HL-60/S4 treated with retinoic acid at 250 ng/mL for 4 days and 3 days (cell line): ENCODE results near the gene THOC6.

Source experiments
- in situ Hi-C: fragments of 300-500 bp; cut with MboI; formaldehyde crosslinking; loops from 2 replicates; pipeline ENCODE4 v1.7.0; 2022; ENCODE audit warnings: low sequenced_read_pairs

Gene THOC6

DNA sequence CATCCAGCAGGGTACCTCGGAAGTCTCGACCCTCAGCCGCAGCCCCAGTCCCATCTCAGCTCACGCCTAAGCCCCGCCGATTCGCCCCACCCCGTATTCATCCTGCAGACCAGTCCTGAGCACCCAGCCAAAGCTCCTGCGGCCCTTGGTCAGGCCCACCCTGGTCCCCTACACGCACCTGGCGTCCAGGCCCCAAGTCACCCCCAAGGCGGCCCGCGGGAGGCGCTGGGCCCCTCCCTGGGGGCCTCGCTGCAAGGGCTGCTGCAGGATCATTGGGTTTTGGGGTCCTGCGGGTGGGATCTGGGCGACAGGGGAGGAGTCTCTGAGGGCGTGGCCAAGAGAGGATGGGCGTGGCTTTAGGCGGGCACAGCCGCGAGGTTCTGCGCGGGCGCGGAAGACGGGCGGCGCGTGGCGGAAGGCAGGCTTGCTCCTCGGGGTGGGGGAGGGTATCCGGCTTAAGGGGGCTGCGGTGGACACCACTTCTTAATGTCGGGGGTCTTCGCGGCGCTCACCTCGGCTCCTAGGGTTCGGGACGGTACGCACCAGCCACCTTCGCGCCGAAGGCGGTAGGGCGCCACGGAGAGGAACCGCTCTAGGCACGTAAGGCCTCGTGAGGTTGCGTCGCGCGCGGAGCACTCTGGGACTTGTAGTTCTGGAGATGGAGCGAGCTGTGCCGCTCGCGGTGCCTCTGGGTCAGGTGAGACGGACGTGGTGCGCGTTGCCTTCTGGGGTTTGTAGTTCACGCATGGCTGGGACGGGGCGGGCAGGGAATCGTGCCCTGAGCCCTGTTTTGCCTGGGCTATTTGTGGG lies at the start of gene THOC6, which contains the start of gene HCFC1R1:
Gene THOC6 (plus strand): TSS at position 367 of the 810 bp plus-strand sequence. CDS start 292 bp downstream, at position 659.
Gene HCFC1R1 (minus strand): TSS at position 274 of the 810 bp plus-strand sequence. CDS start 1 bp downstream, at position 273.
- in situ Hi-C loops: no loop called here

DNA sequence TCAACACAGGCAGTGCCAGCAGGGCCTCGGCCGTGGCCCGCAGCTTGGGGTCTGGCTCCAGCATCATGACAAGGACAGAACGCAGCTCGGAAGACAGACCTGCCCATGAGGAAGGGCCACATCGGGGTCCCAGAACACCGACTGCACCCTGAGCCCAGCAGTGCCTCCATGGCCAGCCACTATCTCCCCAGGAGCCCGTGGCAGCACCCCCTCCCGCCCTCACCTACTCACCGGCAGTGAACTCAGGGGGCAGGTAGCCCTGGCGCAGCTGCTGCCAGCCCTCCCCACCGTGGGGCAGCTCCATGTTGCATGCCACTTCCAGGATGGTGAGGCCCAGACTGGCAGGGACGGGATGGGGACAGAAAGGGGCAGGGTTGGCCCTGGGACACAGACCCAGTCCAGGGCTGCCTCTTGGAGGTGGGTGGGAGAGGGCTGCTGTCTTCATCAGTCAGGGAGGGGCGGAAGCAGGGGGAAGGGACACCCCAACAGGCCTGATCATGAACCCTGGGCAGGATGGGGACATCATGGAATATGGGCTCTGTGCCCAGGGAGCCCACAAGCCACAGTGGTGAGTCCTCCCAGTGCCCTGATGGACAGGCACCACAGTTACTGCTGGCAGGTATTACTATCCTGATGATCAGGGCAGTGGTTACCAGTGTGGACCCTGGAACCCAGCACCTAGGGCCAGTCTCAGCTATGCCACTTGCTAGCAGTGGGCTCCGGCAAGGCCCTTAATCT lies 49.3 kb upstream of the THOC6 start:
- in situ Hi-C loops: no loop called here

DNA sequence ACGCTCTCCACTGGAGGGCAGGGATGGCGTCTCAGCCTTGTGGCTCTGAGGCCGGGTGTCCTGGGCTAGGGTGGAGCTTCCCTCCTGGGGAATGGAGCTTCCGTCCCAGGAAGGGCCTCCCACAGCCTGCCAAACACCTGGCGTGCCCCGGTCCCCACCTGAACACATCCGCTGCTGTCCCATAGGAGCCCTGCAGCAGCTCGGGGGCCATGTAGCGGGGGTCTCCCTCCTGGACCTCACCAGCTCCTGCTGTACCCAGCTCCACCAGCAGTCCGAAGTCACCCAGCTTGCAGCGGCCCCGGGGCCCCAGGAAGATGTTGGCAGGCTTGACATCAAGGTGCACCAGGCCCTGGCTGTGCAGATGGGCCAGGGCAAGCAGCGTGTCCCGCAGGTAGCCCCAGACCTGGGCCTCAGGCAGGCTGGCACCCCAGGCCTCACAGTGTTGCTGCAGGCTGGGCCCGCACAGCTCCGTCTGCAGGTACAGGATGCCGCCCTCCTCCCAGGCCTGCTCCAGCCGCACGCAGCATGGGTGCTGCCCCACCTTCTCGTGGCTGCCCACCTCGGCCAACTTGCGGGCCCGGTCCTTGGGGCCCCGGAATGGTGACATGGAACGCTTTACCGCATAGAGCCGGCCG lies 48.6 kb upstream of the THOC6 start:
- in situ Hi-C loops: no loop called here

DNA sequence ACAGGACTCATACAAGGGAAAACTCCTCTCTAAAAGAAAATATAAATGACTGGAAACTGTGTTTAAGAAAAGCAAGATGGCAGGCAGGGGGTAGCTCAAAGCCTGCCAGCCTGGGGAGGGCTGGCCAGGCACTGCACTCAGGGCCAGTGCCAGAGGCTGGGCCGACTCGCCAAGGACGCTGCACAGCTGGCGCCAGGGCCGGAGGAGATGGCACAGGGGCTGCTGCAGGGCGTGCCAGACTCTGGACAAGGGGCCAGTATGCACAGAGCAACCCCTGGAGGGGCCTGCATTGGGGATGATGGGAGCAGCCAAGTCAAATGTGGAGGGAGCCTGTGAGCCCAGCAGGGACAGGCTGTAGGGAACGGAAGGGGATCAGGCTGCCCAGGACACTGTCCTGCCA lies 47.6 kb upstream of the THOC6 start:
- in situ Hi-C loops: no loop called here

DNA sequence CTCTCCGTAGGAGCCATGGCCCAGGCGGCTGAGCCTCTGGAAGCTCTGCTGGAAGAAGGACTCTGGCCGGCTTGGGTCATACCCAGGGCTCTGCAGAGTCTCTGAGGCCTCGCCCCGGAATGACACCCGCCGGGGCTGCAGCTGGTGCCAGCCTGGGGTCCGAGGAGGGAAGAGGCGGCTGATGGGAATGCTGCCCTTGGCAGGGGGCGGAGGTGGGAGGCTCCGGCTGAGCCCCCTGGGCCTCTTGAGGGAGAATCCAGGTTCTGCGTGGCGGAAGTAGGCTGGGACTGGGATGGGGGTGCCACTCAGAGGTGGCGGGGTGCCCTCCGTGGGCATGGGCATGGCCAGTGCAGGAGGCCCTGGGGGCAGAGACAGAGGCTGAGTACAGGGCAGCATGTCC lies 47.2 kb upstream of the THOC6 start:
- in situ Hi-C loops: no loop called here

DNA sequence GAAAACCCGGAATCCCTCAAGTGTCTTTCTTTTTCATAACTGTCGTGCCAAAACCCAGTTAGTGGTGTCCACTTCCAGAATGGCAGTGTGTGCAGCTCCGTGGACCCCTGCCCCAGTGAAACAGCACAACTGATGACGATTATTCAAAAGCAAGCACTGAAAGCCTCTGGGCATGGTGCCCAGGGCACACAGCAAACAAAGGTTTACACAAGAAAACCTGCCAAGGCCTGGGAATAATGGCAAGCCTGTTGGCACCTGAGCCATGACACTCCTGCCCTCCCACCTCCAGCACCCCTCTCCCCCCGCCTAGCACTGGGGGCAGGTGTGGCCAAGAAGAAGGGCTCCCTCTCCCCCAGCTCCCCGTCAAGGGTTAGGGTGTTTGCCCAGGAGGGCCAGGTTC lies 46.4 kb upstream of the THOC6 start:
- in situ Hi-C loops: no loop called here

DNA sequence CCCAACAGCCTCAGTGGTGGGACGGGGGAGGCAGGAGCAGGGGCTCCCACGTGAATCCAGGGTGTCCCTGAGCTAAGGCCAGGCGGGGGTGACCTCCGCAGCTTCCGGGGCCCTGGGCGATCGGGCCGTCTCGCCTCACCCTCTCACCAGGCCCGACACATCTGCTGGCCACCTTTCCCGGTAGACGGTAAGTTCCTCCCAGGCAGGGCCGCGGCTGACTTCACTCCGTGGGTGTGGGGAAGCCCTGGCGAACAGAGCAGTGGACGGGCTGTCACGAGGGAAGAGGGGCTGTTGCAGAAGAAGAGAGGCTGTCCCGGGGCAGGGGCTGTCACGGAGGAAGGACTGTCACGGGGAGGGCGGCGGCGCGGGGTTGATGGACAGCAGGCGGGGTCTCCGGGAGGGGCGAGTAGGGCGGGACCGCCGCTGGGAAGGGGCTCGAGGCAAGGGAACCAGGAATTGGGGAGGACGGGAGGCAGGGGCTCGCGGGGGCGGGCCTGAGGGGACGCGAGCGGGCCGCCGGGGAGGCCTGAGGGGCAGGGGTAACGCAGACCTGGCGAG lies 44.1 kb upstream of the THOC6 start:
- in situ Hi-C loops: no loop called here

DNA sequence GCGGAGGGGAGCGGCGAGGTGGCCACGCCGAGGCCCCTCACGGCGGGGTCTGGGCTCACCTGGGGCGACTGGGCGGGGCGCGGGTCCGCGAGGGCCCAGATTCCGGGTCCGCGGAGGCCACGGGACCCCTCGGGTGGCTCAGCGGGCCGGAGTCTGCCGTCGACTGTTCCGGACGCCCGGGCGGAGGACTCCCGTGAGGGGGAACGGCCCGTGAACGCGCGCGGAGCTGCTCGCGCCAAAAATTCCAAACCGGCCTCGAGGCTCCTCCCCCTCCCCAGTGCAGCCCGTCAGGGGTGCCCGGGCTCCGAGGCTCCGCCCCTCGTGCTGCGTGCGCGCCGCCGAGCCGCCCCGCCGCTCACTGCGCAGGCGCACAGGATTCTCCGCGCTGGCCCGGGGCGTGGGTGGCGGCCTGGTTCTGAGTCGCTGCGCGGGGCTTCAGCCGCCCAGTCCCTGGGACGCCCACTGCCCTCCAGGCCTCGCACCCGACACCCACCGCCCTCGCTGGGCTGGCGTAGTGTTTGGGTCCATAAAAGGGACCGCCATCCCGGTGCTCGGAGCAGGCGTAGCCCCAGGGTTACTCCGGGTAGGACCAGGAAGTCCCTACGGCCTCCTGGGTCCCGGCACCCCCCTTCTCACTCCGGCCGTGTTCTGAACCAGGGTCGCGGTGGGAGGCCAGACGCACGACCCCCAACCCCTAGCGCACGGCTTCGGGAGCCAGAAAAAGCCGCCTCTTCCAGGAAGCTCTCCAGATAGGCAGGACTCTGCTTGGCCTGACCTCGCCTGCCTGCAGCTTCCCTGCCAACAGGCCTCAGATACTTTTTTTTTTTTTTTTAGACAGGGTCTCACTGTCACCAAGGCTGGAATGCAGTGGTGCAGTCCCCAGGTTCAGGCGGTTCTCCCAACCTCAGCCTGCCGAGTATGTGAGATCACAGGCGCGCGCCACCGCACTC lies 43.3 kb upstream of the THOC6 start, which contains the start of gene PKMYT1:
Gene PKMYT1 (minus strand): TSS at position 220 of the 950 bp plus-strand sequence. CDS start 789 bp downstream, outside the sequence.
- in situ Hi-C loops: no loop called here

DNA sequence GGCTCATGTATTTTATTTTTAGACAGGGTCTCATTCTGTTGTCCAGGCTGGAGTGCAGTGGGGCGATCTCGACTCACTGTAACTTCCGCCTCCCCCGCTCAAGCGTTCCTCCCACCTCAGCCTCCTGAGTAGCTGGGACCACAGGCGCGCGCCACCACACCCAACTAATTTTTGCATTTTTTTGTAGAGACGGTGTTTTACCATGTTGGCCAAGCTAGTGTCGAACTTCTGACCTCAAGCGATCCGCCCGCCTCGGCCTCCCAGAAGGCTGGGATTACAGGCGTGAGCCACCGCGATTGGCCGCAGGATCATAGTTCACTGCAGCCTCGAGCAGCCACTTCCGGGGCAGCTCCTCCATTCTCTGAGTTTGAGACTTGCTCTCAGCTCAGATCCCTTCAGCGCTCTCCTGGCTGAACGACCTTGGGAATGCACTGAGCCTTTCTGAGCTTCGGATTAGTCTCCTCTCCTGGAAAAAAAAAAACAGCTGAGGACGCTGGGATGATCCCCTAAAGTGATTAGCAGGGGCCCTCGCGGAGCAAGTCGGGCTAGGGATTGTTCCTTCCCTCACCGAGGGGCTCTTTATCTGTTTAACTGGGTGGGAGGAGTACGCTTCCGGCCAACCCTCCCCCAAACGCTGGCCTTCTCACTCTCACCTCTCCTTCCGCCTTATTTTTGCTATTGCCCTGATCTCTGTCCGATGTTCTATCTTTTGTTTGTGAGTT lies 42.5 kb upstream of the THOC6 start:
- in situ Hi-C loops: no loop called here

DNA sequence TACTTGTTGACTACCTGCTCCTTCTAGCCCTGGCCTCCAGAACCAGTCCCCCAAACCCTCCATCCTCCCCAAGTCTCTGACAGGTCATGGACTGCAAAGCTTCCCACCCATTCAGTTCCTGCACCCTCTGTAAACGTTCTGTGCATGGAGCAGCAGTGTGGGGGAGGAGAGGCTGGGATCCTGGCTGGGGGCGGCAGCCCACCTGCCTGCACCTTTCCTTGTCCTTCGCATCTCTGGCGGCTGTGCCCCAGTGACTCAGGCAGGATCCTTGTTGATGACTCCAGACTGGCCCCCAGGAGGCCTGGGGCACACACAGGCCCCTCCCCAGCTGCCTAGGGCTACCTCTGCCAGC lies 42.0 kb upstream of the THOC6 start:
- in situ Hi-C loops: no loop called here

DNA sequence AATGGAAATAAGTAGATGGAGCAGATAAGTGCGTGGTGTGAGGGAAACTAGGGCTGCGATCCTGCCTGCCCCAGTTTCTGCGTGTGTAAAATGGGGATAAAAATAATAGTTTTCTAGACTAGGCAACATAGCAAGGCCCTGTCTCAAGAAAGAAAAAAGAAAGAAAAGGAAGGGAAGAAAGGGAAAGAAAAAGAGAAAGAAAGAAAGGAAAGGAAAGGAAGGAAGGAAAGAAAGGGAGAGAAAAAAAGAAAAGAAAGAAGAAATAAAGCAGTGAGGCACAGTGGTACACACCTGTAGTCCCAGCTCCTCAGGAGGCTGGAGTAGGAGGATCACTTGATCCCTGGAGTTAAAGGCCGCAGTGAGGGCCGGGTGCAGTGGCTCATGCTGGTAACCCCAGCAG lies 41.4 kb upstream of the THOC6 start:
- in situ Hi-C loops: no loop called here

DNA sequence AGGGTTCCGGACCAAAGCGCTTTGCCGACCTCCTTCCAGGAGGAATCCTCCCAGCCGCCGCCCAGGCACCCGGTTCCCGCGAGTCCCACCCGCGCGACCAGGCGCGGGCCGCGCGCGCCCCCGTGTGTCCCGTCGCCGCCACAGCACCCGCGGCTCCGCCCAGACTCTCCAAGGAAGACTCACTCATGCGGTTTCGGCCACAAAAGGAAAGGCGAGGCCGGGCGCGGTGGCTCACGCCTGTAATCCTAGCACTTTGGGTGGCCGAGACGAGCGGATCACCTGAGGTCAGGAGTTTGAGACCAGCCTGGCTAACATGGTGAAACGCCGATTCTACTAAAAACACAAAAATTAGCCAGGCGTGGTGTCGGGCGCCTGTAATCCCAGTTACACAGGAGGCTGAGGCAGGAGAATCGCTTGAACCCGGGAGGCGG lies 40.1 kb upstream of the THOC6 start:
- in situ Hi-C loops: no loop called here

DNA sequence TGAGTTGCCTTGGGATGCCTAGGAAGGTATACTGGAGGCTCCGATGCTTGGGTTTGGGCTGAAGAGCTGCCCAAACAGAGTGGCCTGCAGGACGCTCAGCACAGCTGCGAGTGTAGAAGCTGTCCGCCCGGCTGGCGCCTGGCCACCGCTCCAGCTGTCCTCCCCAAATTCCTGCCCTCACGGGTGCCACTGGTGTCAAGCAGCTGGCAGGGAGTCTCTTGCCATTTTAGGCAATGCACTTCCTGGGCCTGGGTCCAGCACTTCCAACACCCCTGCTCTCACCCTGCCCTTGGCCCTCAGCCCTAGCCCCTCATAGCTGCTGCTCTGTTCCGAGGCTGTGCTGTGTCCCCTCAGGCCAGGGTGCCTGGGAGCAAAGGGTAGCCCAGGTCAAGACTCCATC lies 38.4 kb upstream of the THOC6 start:
- in situ Hi-C loops: no loop called here

DNA sequence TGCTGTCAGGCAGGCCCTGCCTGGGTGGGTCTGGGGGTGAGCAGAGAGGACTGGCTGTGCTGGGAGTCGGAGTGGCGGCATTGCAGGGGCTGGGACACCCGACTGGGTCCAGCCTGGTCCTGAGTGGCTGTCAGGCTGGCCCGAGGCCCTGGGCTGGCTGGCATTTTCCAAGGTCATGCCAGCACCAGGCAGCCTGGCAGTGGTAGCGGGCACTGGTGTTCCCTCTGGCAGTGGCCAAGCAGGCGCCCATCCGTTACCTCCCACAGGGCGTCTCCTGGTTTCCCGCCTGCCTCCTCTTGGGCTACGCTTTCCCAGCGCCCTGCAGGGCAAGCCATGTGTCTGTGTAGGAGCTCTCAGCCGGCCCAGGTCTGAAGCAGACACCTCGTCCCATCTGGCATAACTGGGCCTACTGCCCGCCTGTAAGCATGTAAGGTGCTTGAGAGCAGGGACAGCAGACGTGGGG lies 37.9 kb upstream of the THOC6 start:
- in situ Hi-C loops: no loop called here

DNA sequence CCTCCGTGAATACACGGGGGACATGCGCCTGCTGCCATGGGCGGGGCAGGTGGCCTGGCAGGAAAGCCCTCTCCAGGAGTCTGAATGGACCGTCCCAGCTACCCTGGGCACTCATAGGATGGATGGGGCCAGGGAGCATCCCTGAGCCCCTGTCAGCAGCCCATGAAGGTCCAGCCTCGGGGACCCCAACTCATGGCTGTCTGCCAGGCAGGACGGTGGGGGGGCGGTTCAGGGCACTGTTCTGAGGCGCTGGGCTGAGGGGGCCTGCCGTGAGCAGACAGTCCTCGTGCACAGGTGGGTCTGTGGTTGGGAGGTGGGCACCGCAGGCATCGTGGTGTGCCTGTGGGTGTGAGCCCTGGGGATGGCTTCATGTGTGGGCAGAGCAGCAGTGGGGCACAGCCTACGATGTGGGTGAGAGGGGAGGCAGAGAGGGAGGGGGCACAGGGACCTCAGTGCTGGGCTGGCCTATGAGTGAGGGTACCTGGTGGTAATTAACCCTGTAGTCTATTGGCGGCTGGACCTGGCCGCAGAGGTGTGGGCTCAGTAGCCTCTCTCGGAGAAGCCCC lies 37.1 kb upstream of the THOC6 start:
- in situ Hi-C loops: no loop called here

DNA sequence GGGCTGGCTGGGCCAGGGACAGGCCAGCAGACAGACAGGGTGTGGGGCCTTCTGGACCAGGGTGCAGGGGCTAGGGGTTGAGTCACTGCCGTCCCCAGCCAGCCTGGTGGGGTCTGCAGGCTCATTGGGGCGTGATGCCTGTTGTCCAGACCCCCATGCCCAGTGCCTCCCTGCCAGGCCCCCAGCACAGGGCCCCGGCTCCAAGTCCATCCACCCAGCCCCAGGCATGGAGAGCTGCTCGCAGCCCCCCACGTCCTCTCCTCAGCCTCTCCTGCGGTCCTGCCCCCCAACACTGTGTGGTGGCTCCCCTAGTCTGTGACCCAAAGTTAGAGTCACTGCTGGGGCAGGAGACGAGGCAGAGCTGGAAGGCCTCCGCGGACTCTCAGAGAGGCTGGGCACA lies 36.5 kb upstream of the THOC6 start:
- in situ Hi-C loops: no loop called here

DNA sequence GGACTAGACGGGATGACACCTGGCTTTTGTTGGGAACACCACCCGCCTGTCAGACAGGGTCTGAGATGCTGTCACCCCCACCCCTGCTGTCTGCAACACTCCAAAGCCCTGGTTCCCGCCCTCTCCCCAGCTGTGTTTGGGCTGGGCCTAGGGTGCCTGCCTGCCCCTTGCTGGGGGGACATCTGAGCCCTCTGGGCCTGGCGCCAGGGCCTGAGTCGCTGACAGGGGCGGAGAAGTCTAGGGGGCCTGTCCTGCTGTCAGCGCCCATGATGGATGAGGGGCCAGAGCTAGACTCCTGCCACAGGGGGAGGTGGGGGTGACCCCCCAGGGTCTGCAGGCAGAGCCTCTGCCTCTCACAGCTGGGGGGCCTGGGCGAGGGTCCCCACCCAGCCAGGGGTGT lies 36.0 kb upstream of the THOC6 start:
- in situ Hi-C loops: no loop called here

DNA sequence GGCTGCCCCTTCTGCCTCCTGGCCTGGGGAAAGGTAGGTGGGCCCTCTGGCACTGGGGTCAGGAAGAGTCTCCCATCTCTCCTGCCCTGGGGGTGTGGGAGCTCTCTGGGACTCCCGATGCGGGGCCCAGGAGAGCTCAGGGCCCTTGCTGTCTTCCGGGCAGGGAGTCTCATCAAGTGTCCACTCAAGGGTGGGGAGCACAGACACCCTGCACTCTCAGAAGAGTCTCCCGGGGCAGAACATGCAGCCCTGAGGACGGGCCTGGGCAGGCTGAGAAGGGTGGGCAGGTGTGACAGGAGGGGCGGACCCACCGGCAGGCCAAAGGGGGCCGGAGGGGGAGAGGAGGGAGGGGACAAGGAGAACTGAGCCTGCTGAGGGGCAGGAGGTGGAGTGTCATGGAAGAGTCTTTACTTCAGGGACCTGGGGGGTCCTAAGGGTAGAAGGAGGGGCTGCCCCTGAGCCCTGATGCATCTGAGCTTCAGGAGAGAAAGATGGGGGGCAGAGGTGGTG lies 35.2 kb upstream of the THOC6 start:
- in situ Hi-C loops: no loop called here

DNA sequence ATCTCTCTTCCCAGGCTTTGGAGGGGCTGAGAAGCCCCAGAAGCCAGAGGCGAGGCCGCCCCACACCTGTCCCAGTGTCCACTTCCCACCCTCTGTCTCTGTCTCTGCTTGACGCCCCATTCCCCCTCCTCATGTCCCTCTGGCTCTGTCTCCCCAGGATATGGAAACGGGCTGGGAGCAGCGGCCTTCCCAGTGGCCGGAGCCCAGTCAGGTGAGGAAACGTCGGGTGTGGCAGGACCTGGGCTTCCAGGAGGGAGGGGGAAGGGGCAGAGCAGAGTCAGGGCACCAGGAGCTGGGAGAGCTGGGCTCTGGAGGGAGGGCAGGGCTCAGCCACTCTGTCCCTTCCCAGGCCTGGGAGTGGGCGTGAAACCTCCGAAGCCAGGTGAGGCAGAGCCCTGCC lies 32.9 kb upstream of the THOC6 start:
- in situ Hi-C loops: no loop called here
